ENCODE data around the gene IL17RB.

IL17RB gene

GRCh38 chr3:53859178-53859577 lies 12.8 kb downstream of the IL17RB start:
- H3K36me3 ChIP-seq = peaks cover 45 to 57% (median 50%) of the 10 kb centered on the region in 11 experiments
- H3K4me3 ChIP-seq = no peak overlapping the region
- H3K27ac ChIP-seq = no peak overlapping the region

GRCh38 chr3:53860196-53860595 lies 13.8 kb downstream of the IL17RB start:
- Histone ChIP-seq H3K27ac (no peak overlapping the region), H3K9me3 (replicated peaks in 1 of 11) (no peaks in the 10 kb centered on the region), H3K9ac (no peak overlapping the region), H3K4me3 (no peak overlapping the region), H3K27me3 (no peaks in the 10 kb centered on the region), H4K20me1 (peaks cover 0 to 7% (median 0%) of the 10 kb centered on the region in 11 experiments; a peak in 1 of 22 replicates), H3K4me1 (peaks cover 10 to 25% (median 18%) of the 10 kb centered on the region in 10 experiments; a peak in 18 of 20 replicates), H3K4me2 (no peak overlapping the region), H3K36me3 (peaks cover 56 to 67% (median 60%) of the 10 kb centered on the region in 11 experiments)
- TF ChIP-seq Cebpa-rat (IDR thresholded peaks at IDR 0.05) = no peak

More at GRCh38 chr3:53859178-53859577, 12.8 kb downstream of the IL17RB start:
- Histone ChIP-seq H3K27me3 (no peaks in the 10 kb centered on the region), H4K20me1 (0 out of 22 replicates have a peak, but pooled peaks cover 0 to 7% (median 0%) of the 10 kb centered on the region in 11 experiments), H3K4me2 (no peak overlapping the region; a peak in 1 of 22 replicates), H3K9ac (no peak overlapping the region), H3K4me1 (peaks cover 10 to 25% (median 18%) of the 10 kb centered on the region in 10 experiments; a peak in 18 of 20 replicates), H3K9me3 (replicated peaks in 1 of 11) (no peaks in the 10 kb centered on the region)
- TF ChIP-seq Cebpa-rat (IDR thresholded peaks at IDR 0.05) = no peak

DNA sequence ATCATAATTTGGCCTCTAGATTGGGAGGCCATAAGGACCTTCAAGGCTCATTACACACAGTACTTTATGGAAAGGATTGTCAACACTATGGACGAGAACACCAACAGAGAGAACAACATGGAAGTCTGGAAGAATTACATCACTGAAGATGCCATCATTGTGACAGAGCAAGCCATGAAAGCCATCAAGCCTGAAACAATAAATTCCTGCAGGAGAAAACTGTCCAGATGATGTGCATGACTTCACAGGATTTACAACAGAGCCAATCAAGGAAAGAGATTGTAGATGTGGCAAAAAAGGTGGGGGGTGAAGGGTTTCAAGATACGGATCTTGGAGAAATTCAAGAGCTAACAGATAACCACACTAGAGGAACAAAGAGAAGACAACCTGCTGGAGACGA lies 15.9 kb downstream of the IL17RB start:
- peaks cover 73 to 87% (median 80%) of the 10 kb centered on the region in 11 experiments for H3K36me3 ChIP-seq
- H3K27ac ChIP-seq = no peak overlapping the region
- TF ChIP-seq Cebpa-rat (IDR thresholded peaks at IDR 0.05) = no peak
- peaks cover 0 to 7% (median under 1%) of the 10 kb centered on the region in 11 experiments; a peak in 8 of 22 replicates for H4K20me1 ChIP-seq
- no peak overlapping the region for H3K4me3 ChIP-seq
- no peaks in the 10 kb centered on the region for H3K27me3 ChIP-seq
- H3K4me1 ChIP-seq = peaks cover 4 to 18% (median 7%) of the 10 kb centered on the region in 10 experiments; a peak in 18 of 20 replicates
- H3K9me3 ChIP-seq (replicated peaks in 1 of 11) = no peaks in the 10 kb centered on the region
- H3K9ac ChIP-seq = no peak overlapping the region
- no peak overlapping the region for H3K4me2 ChIP-seq

DNA sequence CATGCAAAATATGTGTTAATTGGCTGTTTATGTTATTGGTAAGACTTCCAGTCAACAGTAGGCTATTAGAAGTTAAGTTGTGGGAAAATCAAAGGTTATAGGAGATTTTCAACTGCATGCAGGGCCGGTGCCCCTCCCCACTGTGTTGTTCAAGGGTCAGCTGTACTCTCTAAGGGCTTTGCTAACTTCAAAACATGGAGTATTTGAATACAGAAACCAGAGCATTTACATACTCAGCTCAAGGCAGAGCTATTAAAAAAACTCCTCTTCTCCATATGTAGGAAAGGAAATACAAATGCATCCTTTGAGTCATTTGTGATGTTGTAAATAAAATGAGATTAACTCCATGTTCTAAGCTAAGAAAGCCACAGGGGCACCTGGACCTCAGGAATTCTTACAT lies 16.8 kb downstream of the IL17RB start:
- Histone ChIP-seq H3K36me3 (peaks cover 82 to 96% (median 89%) of the 10 kb centered on the region in 11 experiments), H3K4me3 (no peak overlapping the region), H3K27me3 (no peaks in the 10 kb centered on the region), H3K4me2 (no peak overlapping the region), H3K9ac (no peak overlapping the region), H3K9me3 (replicated peaks in 1 of 11) (no peaks in the 10 kb centered on the region), H4K20me1 (peaks cover 0 to 16% (median 5%) of the 10 kb centered on the region in 11 experiments; a peak in 10 of 22 replicates), H3K4me1 (peaks cover 0 to 11% (median 3%) of the 10 kb centered on the region in 10 experiments; a peak in 5 of 20 replicates), H3K27ac (no peak overlapping the region)
- TF ChIP-seq Cebpa-rat (IDR thresholded peaks at IDR 0.05) = no peak

DNA sequence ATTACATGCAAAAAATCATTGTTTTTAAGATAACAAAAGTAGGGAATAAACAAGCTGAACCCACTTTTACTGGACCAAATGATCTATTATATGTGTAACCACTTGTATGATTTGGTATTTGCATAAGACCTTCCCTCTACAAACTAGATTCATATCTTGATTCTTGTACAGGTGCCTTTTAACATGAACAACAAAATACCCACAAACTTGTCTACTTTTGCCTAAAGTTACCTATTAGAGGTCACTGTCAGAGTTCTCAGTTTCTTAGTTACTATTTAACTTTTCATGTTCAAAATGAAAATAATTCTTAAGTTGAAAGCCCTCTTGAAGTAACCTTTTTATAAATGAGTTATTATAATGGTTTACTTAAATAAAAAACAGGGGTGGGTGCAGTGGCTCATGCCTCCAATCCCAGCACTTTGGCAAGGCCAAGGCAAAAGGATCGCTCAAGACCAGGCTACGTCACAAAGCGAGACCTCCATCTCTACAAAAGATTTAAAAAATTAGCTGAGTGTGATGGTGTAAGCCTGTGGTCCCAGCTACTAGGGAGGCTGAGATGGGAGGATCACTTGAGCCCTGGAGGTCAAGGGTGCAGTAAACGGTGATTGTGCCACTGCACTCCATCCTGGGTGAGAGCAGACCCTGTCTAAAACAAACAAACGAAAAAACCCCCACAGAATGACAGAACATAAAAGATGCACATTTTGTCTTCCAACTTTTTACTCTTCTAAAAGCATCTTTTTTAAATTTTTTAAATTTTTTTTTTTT lies 19.5 kb downstream of the IL17RB start:
- Histone ChIP-seq H3K4me1 (no peaks in the 10 kb centered on the region), H3K27ac (no peak overlapping the region), H3K4me2 (no peak overlapping the region), H3K36me3 (peaks cover 91 to 100% (median 96%) of the 10 kb centered on the region in 11 experiments), H3K4me3 (no peak overlapping the region), H3K9me3 (replicated peaks in 1 of 11) (no peaks in the 10 kb centered on the region), H4K20me1 (peaks cover 0 to 21% (median 5%) of the 10 kb centered on the region in 11 experiments; a peak in 11 of 22 replicates), H3K9ac (no peak overlapping the region), H3K27me3 (no peaks in the 10 kb centered on the region)
- TF ChIP-seq Cebpa-rat (IDR thresholded peaks at IDR 0.05) = no peak

DNA sequence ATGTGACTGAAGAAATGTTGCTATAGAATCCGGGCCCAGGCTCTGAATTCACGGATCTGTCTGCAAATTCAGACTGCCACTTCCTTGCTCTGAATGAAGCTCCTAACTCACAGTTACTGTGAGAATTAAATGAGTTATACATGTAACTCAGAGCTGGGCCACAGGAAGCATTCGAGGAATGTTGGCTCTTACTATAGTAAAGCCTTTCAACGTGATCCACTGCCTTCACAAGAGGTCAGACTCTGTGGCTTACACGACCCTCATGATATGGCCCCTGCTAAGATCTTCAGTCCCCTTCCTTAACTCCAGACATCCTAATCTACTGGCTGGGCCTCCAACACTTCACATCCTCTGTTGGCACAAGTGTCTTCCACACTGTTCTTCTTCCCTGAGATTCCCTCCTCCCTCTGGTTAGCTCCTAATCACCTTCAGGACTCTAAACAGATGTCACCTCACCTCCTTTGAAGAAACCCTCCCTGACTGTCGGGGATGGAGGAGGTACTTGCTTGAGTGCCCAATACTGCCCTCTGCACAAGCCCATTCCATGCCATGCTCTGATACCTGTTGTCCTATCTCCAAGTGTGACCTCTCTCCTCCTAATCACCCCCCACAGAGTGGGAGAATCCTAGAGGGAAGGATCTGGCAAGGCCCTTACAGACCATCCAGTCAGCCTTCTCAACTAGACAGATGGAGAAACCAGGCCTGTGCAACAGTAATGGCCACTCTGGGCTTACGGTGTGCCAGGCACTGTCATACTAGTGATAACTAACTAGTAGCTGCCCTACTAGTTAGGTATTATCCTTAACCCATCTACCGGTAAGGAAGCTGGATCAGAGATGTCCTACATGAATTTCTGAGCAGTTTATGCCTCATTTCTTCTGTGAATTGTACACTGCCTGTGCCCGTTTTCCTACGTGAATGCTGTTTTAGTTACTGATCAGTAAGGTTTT lies 34.3 kb downstream of the IL17RB start:
- H3K4me1 ChIP-seq = peaks cover 11 to 16% (median 12%) of the 10 kb centered on the region in 10 experiments
- peak overlapping the region; percentile 78 to 93 (median 88); a peak in 21 of 22 replicates for H3K27ac ChIP-seq
- peak overlapping the region; percentile 70 to 91 (median 82) for H3K4me3 ChIP-seq
- no peak for TF ChIP-seq Cebpa-rat (IDR thresholded peaks at IDR 0.05)
- H3K9me3 ChIP-seq (replicated peaks in 1 of 11) = no peaks in the 10 kb centered on the region
- peaks cover 69 to 83% (median 75%) of the 10 kb centered on the region in 11 experiments for H3K36me3 ChIP-seq
- H3K27me3 ChIP-seq = no peaks in the 10 kb centered on the region
- no peaks in the 10 kb centered on the region; a peak in 1 of 22 replicates for H4K20me1 ChIP-seq
- H3K4me2 ChIP-seq = peak overlapping the region; percentile 76 to 99 (median 86)
- H3K9ac ChIP-seq = peak overlapping the region; percentile 81 to 96 (median 90)

GRCh38 chr3:53881691-53882593 lies 35.6 kb downstream of the IL17RB start, which contains the start of gene ACTR8:
TSS of gene ACTR8 (minus strand) at chr3:53882152. CDS start at chr3:53882101, 51 bp downstream.
- Histone ChIP-seq H3K36me3 (peaks cover 67 to 83% (median 73%) of the 10 kb centered on the region in 11 experiments), H3K9me3 (replicated peaks in 1 of 11) (no peaks in the 10 kb centered on the region)
- no peak for TF ChIP-seq Cebpa-rat (IDR thresholded peaks at IDR 0.05)

GRCh38 chr3:53883008-53883407 lies 36.6 kb downstream of the IL17RB start:
- Histone ChIP-seq H3K27ac (no peak overlapping the region), H4K20me1 (peaks cover 0 to 13% (median under 1%) of the 10 kb centered on the region in 11 experiments; a peak in 6 of 22 replicates), H3K36me3 (peaks cover 59 to 83% (median 71%) of the 10 kb centered on the region in 11 experiments), H3K9ac (no peak overlapping the region), H3K9me3 (replicated peaks in 1 of 11) (no peaks in the 10 kb centered on the region), H3K4me2 (no peak overlapping the region), H3K4me1 (peaks cover 12 to 27% (median 24%) of the 10 kb centered on the region in 10 experiments), H3K4me3 (no peak overlapping the region), H3K27me3 (no peaks in the 10 kb centered on the region)
- no peak for TF ChIP-seq Cebpa-rat (IDR thresholded peaks at IDR 0.05)

More at GRCh38 chr3:53881691-53882593, 35.6 kb downstream of the IL17RB start, which contains the start of gene ACTR8:
- peak within 1 kb of the TSS; percentile 76 to 99 (median 86) for H3K4me2 ChIP-seq
- peaks cover 11 to 16% (median 14%) of the 10 kb centered on the region in 10 experiments for H3K4me1 ChIP-seq
- peak within 1 kb of the TSS; percentile 81 to 96 (median 90) for H3K9ac ChIP-seq
- H3K4me3 ChIP-seq = peak within 1 kb of the TSS; percentile 70 to 91 (median 82)
- peaks cover 0 to 5% (median 0%) of the 10 kb centered on the region in 11 experiments; a peak in 5 of 22 replicates for H4K20me1 ChIP-seq
- H3K27me3 ChIP-seq = no peaks in the 10 kb centered on the region
- H3K27ac ChIP-seq = peak within 1 kb of the TSS; percentile 78 to 93 (median 88)

Data from BLaER1 treated with 17β-estradiol and CSF1 and Interleukin-3, amounts not matched to agents 10 nM and 100 nM (cell line).